HG03066 (cell line): ENCODE measurements around the gene C1orf210.

Experiments used
- ATAC-seq: cut with Tn5 transposase; IDR thresholded peaks from one replicate; pipeline ENCODE4 v1.9.1; 2021; ENCODE audit warnings: low read depth; ENCODE audit not compliant: unreplicated experiment

The C1orf210 gene

DNA sequence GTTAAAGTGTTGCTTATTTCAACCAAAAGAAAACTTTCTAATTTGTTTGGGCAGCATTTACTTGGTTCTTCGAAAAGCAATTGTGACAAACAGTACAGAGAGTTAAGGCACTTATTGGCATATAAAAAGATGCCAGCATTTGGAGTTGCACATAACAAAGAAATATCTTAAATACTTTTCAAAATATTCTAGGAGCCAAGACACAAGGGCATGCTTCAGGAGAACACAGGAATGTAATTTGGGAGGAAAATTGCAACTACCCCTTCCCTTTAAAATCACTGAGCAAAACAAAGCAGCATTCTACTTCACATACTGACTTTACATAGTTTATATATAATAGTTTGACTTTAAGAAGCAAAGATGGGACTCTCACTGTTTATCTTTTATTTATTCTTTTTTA, 10.8 kb upstream of the C1orf210 start:
- no peak for ATAC-seq

DNA sequence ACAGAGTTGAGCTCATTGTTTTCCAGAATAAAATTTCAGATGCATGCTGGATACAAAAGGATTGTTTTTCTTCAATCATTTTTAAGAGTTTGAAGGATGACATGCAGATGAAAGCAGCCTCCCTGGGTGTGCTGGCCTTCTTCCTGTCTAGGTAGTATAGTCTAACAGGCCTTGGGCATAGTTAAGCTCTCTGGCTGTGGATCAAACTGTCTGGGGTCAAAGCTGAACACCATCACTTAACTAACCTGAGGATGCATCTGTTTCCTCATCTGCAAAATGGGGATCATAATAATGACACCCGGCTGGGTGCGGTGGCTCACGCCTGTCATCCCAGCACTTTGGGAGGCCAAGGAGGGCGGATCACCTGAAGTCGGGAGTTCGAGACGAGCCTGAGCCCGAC, 9.4 kb upstream of the C1orf210 start:
- ATAC-seq: no peak

DNA sequence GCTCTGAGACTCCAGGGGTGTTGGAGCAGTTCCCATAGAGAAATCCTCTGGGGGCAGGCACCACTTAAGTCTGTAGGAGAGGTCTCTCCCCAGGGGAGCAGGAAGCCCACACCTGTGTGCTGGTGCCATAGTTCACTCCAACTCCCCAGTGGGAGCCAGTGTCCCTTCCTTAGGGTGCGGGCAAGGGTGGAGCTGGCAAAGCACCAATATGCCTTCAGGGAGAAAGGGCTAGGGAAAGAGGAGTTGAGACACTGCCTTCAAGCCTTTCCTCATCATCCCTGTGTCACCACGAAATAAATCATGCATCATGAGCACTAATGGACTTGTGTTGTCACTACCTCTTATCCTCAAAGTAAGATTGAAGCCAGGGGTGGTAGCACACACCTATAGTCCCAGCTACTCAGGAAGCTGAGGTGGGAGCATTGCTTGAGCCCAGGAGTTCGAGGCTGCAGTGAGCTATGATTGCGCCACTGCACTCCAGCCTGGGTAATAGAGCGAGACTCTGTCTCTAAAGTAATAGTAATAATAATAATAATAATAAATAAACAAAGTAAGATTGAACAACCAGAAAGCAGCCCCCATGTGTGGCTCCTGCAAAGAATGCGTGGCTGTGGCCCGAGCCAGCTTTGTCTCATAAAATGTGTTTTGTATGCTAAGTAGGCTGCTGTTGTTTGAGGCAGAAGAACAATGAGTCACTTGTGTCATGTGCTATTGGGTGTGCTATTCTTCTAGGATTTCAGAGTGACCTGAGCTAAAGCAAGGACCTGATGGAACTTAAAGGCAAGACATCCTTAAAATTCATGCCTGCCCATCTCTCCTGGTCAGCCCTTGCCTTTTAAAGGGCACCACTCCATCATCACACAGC, 8.7 kb upstream of the C1orf210 start:
- ATAC-seq: no peak

DNA sequence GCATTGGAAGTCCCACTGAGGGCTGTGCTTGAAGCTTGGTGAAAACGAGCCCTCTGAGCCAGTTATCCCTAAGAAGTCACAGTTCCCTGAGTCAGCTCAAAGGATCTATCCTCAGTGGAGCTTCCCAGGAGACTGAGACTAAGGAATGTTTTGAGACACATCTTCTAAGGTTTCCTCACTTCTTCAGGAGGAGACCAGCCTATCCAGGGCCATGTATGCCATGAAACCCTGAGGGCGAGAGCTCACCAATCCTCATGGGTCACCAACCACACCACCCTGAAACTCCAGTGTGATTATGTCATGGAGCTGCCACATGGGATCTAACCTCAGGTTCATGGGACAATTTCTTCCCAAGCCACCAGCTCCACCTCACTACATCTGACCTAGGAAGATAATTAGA, 7.8 kb upstream of the C1orf210 start:
- no peak for ATAC-seq

DNA sequence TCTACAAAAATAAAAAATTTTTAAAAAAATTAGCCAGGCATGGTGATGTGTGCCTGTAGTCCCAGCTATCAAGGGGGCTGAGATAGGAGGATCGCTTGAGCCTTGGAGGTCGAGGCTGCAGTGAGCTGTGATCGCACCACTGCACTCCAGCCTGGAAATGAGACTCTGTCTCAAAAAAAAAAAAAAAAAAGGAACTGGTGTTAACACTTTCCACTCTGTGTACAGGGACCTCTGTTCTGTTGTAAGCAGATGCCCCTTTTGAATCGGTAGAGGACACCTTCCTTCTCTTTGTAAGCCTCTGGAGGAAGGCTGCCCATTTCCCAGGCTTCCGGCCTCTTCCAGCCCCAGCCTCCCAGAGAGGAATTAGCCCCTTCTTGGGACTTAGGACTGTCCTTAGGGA, 7.3 kb upstream of the C1orf210 start:
- no peak for ATAC-seq

DNA sequence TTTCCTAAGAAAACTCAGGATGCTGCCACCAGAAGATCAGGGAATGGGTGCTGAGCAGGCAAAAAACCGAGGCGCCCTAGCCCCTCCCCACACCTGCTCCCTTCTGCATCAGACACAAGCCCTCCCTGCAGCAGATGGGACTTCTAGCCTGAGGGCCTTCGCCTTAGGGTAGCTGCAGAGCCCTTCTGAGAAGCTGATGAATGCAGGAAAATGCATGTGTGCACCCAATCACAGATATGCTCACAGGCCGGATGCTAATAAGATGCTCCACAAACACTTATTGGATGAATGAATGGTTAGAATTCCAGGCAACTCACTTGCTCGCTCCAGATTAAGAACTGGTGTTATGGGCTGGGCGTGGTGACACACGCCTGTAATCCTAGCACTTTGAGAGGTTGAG, 6.8 kb upstream of the C1orf210 start:
- no peak for ATAC-seq

DNA sequence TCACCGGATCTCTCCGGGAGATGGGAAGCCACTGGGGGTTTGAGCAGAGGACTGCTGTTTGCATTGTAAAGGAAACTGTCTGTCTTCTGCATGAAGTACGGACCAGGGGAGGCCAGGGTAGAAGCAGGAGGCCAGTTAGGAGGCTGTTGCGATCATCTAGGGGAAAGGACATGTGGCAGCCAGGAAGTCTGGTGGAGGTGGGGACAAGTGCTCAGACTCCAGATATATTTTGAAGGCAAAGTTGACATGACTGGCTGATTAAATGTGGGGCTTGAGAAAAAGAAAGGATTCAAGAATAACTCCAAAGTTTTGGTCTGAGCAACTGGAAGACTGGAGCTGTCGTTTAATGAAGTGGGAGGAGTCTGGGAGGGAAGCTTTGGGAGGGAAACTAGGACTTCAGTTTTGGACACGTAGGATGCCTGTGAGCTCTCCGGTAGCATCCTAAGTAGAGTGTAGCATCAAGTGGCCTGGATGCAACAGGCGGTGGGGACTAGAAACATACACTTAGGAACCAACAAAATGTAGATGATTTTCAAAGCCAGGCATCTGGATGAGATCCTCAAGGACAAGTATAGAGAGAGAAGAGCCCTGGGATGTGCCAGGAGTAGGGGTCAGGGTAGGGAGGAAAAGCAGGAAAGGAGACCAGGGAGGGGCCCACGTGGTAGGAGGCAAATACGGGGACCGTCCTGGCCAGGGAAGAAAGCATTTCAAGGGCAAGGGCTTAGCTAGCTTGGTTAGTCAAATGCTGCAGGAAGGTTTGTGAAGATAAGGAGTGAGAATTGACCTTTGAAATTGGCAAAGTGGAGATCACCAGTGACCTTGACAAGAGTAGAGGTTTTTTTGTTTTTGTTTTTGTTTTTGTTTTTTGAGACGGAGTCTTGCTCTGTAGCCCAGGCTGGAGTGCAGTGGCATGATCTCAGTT, 3.7 kb upstream of the C1orf210 start:
- no peak for ATAC-seq

DNA sequence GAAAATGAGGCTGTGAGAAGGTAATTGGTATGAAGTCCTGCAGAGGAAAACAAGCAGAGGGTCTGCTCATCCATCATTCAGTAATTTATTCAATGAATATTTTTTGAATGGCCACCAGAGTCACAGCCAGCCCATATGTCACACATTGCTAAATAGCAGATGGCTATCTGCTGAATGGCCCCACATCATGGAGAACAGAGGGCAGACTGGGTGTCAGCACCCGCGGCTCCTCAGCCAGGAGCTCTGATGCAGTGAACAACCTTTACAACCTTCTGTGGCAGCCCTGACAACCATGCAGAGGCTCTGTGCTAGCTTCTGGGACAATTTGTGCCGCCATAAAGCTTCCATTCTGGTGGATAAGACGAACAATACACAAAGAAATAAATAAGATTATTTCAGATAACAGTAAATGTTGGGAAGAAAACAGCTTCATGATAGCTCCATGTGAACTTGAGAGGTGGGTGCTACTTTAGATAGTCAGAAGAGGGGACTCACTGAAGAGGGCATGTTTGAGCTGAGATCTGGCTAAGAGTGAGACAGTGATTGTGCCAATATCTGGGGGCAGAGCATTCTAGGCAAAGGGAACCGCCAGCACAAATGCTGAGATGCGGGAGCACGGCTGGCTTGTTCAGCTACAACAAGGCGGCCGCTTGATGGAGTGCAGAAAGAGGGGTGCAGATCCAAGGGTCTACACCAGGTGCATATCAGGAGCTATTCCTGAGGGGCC, 2.8 kb upstream of the C1orf210 start:
- no peak for ATAC-seq

DNA sequence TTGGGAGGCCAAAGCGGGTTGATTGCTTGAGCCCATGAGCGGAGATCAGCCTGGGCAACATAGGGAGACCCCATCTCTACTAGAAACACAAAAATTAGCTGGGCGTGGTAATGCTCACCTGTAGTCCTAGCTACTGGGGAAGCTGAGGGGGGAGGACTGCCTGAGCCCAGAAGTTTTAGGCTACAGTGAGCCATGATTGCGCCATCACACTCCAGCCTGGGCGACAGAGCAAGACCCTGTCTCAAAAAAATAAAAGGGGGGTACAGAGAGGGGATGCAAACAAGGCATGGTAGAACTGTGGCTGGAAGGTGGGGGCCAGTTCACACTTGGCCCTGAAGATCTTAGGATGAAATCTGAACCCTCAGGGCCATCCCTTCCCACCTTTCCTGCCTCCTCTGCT, 1.2 kb upstream of the C1orf210 start:
- ATAC-seq: no peak

DNA sequence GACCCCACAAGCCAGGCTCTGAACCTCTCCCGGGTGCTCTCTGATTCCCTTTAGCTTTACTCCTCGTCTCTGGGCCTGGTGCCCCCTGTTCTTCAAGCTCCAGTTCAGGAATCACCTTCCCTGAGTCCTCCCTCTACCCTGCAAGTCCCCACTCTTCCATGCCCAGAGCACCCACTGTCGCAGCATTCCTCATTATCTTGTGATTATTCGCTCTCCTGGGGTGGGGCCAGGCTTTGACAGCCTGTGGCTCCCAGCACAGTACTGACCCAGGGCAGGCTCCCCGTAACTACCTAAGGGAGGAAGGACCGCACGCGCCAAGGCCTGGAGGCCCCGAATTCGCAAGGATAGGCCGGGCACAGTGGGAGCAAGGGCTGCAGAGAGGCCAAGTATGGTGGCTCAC, 734 bp upstream of the C1orf210 start:
- no peak for ATAC-seq

DNA sequence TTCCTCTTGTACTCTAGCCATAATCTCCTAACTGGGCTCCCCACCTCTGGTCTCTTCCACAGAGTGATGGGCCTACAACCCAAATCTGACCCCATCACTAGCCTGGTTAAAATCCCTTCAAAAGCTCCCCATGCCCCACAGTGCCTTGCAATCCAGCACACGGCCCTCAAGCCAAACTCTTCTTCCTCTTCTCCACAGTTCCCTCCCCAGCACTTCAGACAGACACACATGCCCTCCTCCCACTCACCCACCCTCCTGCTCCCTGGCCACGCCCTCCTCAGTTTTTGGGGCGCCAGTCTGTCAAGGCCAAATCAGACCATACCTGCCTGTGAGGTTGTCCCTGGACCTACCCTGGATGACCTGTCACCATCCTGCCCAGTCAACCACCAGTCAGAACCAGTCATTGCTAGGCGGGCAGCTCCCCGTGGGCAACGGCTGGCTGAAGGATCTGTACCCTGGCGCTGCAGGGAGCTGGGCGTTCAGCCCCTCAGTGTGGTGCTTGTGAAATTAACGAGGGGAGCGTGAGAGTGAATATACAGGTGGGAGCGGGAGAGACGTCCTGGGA, 753 bp downstream of the C1orf210 start:
- no peak for ATAC-seq

DNA sequence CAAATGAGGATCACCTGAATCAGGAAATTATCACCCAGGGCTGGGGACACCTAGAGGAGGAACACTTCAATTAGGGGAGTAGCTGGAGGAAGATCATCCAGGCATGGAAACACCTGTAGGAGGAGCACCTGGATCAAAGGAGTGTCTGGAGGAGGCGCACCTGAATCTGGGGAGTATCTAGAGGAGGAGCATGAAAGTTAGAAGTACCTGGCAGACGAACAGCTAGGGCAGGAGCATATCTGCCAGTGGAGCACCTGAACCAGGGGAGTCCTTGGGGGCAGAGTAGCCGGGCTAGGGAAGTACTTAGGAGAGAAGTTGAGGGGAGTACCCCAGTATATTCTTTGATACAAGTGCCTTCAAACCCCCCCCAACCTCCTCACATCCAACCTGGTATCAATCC, 1.3 kb downstream of the C1orf210 start:
- ATAC-seq: no peak

DNA sequence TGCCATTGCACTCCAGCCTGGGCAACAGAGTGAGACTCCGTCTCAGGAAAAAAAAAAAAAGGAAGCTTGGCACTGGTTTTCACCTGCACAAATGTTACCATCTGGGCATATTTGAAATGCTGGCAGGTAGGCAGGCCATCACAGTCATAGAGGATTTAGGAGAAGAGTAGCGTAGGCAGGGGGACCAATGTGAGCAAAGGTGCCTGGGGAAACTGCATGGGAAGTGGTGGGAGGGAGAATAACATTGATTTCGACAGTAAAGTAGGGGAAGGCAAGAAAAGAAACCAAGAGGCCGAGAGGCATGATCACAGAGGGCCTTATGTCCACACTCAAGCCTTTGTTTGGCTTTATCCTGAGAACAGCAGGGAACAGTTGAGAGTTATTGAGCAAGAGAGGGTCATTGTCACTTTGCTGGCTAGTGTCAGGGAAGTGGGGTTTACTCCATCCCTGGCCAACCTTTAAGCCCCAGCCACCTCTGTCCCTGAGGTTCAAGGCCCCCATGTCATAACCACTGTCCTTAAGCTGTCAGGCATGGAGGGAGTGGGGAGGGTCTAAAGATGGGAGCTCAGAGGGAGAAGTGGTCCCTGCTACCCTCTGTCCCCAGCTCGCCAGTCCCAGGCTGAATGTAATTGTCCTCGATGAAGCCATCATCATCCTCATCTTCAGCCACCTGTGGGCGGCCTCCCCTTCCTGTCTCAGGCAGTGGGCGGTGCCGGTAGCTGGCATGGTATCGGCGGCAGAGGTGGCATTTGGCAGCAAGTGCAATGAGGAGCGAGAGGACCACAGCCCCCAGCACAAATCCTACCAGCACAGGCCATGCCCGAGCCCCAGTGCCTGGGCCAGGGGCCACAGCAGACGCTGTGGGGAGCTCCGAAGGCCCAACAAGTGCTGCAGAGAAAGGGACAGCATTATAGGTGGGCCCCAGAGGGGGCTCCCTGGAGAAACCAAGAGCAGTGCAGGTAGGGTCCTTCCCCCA, 2.9 kb downstream of the C1orf210 start:
- no peak for ATAC-seq

DNA sequence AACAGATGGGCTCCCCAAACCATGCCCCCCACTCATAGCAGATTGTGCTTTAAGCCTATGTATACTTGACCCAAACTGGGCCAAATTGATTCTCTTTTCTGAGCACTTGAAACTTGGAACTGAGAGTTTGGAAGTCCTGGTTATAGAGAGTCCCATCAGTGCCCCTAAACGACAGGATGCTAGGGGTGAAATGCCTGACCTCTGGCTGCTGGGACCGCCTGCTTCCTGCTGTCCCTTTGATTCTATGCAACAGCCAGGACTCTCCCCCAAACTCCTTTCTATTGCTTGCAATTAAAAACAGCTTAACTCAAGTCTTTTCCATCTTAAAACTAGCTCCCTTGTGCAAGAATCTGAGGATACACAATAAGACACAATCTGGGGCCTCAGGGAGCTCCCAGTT, 4.7 kb downstream of the C1orf210 start:
- no peak for ATAC-seq

DNA sequence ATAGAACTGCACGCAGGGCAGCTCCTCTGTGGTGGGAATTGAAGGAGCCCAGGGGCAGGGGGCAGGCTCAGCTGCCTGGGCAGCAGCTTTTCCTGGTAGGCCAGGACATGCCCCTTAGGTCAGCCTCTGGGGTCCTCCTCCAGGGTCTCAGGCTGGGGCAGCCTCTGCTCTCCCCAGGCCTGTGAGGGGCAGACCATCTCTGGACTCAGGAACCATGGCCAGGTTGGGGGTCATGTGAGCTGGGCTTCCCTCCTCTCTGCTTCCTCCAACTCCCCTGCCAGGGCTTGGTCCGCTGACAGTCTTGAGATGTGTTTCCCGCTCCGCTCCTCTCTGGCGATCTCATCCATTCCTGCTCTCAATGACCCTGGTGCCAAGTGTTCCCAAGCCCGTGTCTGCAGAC, 5.7 kb downstream of the C1orf210 start:
- ATAC-seq: no peak

DNA sequence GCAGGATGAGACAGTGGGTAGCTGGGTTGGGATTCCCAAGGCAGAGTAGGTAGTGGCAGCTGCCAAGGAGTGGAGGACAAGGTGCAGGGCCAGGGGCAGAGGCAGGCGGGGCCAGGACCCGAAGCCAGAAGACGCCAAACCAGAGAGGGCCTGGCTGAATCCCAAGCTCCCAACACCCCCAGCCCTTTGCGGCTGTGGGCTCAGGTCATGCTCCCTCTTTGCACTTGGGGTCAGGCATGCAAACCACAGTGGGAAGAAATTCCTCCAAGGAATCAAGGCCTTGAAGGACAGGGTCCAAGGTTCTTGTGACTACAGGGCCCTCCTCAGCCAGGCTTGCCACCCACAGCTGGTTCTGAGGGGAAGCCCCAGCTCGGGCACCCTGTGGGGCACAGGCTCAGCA, 6.2 kb downstream of the C1orf210 start:
- ATAC-seq: no peak

DNA sequence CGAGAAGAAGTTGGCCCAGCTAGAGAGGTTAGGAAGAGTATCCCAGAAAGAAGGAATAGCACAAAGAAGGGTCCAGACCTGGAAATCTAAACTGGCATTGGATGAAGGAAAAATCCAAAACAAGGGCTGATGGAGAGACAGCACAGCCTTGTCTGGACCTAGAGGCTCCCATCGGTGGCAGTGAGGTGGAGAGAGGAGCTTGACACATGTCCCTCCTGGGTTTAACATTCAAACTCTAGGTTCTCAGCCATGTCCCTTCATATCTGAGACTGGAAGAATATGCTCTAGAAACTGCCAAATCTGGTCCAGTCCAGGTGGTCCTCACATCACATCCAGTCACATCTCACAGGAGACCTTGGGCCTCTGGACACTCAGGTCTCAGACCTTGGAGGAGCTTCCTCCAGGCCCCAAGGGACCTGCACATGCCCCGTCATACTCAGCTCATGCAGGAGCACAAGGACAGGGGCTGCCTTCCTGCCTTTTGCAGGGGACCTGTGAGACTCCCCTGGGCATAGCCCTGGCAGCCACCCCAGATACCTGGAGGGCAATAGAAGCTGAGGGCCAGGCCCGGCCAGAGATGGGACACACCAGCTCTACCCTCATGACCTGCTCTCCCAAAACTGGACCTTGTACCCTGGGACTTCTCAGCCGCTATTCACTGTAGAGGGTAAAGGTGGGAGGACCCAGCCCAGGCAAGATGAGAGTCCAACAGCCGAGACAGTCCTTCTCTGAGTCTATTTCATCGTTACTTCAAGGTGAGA, 8.1 kb downstream of the C1orf210 start:
- no peak for ATAC-seq

DNA sequence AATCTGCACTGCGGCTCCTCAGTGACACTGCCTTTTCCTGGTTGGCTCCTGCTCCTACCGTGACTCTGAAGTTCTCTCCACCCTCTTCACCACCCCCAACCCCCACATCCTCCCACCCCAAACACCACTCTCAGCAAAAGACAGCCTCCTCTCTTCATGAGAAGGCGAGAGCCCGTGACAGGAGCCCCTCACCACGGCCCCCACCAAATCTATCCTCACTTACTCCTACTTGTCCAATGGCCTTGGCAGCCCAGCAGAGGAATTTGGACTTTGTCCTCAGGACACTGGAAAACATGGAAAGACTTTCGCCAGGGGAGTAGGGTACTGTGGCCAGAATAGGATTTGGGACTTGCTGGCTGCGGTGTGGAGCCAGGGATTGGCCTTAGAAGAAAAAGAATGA, 8.7 kb downstream of the C1orf210 start:
- no peak for ATAC-seq
